CD4-positive, alpha-beta T cell (primary cell): ENCODE data around the gene ANKFN1. TPM values are rescaled to one million over a fixed set of nuclear protein-coding genes. Genes with fewer than 3 reads are reported as not detected.

Source experiments
- ATAC-seq: fragments of 200-7000 bp; cut with Tn5 transposase; one replicate; pipeline ENCODE4 v1.10.0; 2022; ENCODE audit warnings: mild to moderate bottlenecking; ENCODE audit not compliant: poor library complexity
- CTCF ChIA-PET: fragments of 350-600 bp; sonication (Branson Sonifier 250); formaldehyde crosslinking; loops from one replicate; lab custom pipeline; 2021; ENCODE audit warnings: antibody characterized with exemption, inconsistent platforms; lab: Charles Lee
- POLR2A ChIA-PET: fragments of 350-600 bp; sonication (Branson Sonifier 250); formaldehyde crosslinking; loops from one replicate; lab custom pipeline; 2021; ENCODE audit warnings: antibody characterized with exemption, inconsistent platforms; lab: Charles Lee
- DNase-seq, 14 experiments: peaks; one replicate each; pipeline ENCODE4 v3.0.0-alpha.2; 2013 to 2020; ENCODE audit warnings: mixed read lengths in 2 of 14
- H3K27ac ChIP-seq, 2 donors: one replicate each; pipeline versions ENCODE4 v1.5.1 to v1.7.0; 2013; ENCODE audit warnings: low read length in 2 of 2, low read depth in 1 of 2, mild to moderate bottlenecking in 1 of 2
- H3K27me3 ChIP-seq, 2 experiments: 1 replicate in 1 of 2; 2 replicates in 1 of 2; pipeline versions ENCODE4 v1.6.1 to v1.7.0; 2013; ENCODE audit warnings: low read length in 2 of 2, control low read depth in 1 of 2, mild to moderate bottlenecking in 1 of 2, moderate library complexity in 1 of 2; ENCODE audit not compliant: insufficient read depth in 2 of 2, control insufficient read depth in 1 of 2
- H3K36me3 ChIP-seq: one replicate; pipeline ENCODE4 v1.6.1; 2013; ENCODE audit warnings: low read length, control low read depth; ENCODE audit not compliant: insufficient read depth
- H3K4me1 ChIP-seq: one replicate; pipeline ENCODE4 v1.6.1; 2013; ENCODE audit warnings: low read length, control low read depth; ENCODE audit not compliant: insufficient read depth
- H3K4me3 ChIP-seq: one replicate; pipeline ENCODE4 v1.5.1; 2013; ENCODE audit warnings: mild to moderate bottlenecking, low read length, moderate library complexity
- H3K9me3 ChIP-seq, 2 experiments: 1 replicate in 1 of 2; 2 replicates in 1 of 2; pipeline versions ENCODE4 v1.6.1 to v1.7.0; 2013; ENCODE audit warnings: low read length in 2 of 2, mild to moderate bottlenecking in 2 of 2, control low read depth in 1 of 2, moderate library complexity in 1 of 2; ENCODE audit not compliant: control insufficient read depth in 1 of 2, insufficient read depth in 1 of 2
- H3K27ac Mint-ChIP-seq: one replicate; pipeline ENCODE4 v1.8.0; 2020; ENCODE audit warnings: mixed read lengths
- H3K27me3 Mint-ChIP-seq: one replicate; pipeline ENCODE4 v1.8.0; 2021; ENCODE audit warnings: mixed read lengths
- H3K36me3 Mint-ChIP-seq: one replicate; pipeline ENCODE4 v1.8.0; 2021; ENCODE audit warnings: low read depth, mixed read lengths
- H3K4me1 Mint-ChIP-seq: one replicate; pipeline ENCODE4 v1.8.0; 2021; ENCODE audit warnings: low read depth, mixed read lengths
- H3K4me3 Mint-ChIP-seq: one replicate; pipeline ENCODE4 v1.8.0; 2020; ENCODE audit warnings: mild to moderate bottlenecking, mixed read lengths
- H3K9me3 Mint-ChIP-seq: one replicate; pipeline ENCODE4 v1.8.0; 2020; ENCODE audit warnings: mixed read lengths
- intact Hi-C, 2 experiments: fragments of 100-400 bp; cut with DNase I in 1 of 2; cut with micrococcal nuclease in 1 of 2; formaldehyde crosslinking; loops; one replicate each; pipeline versions ENCODE4 v1.15.1 to v1.9.0; 2023 to 2025; cut with DNase I, micrococcal nuclease
- total RNA-seq, 174 experiments: library from RNA in 2 of 174; stranded (reverse) in 2 of 174; gene quantifications; one replicate each; pipeline ENCODE4 v1.2.3 and lab custom pipeline; 2021 to 2026
- TF ChIP-seq, protein P1 (sequence below): fragments of 200-600 bp; IDR thresholded peaks from one replicate; pipeline ENCODE4 v1.8.0; 2022; ENCODE audit warnings: antibody characterized with exemption, mild to moderate bottlenecking

Gene ANKFN1
- total RNA-seq, 2 experiments from 2014 or later: not detected

DNA sequence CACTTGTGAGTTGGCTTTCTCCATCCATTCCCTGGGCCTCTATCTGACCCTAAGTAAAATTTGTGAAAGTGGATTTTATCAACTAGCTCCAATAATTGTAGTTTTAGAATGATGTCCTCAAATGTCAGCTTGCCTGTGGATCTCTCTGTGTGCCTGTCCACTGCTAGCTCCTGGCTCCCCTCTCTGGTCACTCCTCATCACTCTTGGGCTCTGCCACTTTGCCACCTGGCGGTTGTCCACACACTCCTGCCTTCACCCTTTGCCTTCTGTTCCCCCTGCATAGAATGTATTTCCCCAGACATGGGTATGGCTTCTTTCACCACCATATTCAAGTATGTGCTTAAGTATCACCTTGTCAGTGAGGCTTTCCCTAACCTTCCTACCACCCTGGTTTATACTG lies 19.8 kb downstream of the ANKFN1 start:
- H3K4me3 Mint-ChIP-seq: no peak overlapping the region
- intact Hi-C loops: no loop called here
- CTCF ChIA-PET: no interaction called here

DNA sequence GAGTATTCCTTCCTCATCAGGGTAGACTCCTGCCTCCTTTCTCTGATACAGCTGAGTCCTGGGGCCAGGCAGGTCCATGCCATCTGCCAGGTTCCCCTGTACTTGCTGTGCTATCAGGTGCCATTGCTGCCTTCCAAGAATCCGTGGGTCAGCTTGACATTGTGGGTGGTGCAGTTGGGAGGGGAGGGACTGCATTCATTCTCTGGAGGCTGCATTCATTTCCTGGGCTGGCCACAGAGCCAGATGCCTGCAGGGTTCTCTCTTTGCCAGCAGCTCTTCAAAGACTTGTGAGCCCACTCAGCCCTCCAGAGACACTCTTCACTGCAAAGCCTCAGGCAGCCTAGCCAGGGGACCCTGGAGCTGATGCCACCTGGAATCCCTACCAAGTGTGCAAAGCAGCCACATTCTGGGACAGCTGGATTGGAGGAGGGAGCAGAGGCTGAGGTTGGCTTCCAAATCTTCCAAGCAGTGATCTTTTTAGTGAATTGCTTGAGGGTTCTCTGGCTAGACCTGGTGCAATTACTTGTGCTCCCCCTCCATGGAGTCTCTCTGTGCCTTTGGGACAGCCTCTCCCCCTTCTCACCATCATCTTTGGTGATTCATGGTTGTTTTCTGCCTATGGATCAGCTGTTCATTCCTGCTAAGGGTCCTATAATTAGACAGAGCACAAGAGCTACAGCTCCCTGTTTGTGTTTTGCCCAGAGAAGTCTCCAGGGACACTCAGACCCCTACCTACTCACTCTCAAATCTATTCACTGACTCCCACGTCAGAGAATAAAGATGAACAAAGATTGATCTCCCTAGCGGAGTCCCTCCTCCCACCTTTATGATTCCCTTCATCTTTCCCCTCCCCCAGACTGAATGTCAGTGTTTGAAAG lies 20.9 kb downstream of the ANKFN1 start:
- Mint-ChIP-seq H3K27me3 (no peaks in the 10 kb centered on the region), H3K27ac (no peak overlapping the region), H3K9me3 (no peaks in the 10 kb centered on the region), H3K4me1 (no peaks in the 10 kb centered on the region), H3K36me3 (no peaks in the 10 kb centered on the region), H3K4me3 (no peak overlapping the region)
- Histone ChIP-seq H3K4me1 (no peaks in the 10 kb centered on the region), H3K36me3 (no peaks in the 10 kb centered on the region), H3K9me3 (no peaks in the 10 kb centered on the region), H3K27me3 (no peaks in the 10 kb centered on the region), H3K27ac (no peak overlapping the region), H3K4me3 (no peak overlapping the region)
- ChIA-PET POLR2A (no interaction called here), CTCF (no interaction called here)
- ATAC-seq (no peak), DNase-seq (no peak)
- TF ChIP-seq, protein P1, sequence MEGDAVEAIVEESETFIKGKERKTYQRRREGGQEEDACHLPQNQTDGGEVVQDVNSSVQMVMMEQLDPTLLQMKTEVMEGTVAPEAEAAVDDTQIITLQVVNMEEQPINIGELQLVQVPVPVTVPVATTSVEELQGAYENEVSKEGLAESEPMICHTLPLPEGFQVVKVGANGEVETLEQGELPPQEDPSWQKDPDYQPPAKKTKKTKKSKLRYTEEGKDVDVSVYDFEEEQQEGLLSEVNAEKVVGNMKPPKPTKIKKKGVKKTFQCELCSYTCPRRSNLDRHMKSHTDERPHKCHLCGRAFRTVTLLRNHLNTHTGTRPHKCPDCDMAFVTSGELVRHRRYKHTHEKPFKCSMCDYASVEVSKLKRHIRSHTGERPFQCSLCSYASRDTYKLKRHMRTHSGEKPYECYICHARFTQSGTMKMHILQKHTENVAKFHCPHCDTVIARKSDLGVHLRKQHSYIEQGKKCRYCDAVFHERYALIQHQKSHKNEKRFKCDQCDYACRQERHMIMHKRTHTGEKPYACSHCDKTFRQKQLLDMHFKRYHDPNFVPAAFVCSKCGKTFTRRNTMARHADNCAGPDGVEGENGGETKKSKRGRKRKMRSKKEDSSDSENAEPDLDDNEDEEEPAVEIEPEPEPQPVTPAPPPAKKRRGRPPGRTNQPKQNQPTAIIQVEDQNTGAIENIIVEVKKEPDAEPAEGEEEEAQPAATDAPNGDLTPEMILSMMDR: no peak
- intact Hi-C loops: no loop called here

More for the DNA sequence above, 19.8 kb downstream of the ANKFN1 start:
- POLR2A ChIA-PET: no interaction called here
- no peak overlapping the region for H3K4me3 ChIP-seq
- Mint-ChIP-seq H3K27me3 (no peaks in the 10 kb centered on the region), H3K9me3 (no peaks in the 10 kb centered on the region), H3K36me3 (no peaks in the 10 kb centered on the region), H3K4me1 (no peaks in the 10 kb centered on the region), H3K27ac (no peak overlapping the region)
- no peaks in the 10 kb centered on the region for H3K27me3 ChIP-seq
- TF ChIP-seq, protein P1: no peak
- H3K9me3 ChIP-seq: no peaks in the 10 kb centered on the region
- no peaks in the 10 kb centered on the region for H3K36me3 ChIP-seq
- no peak for ATAC-seq
- H3K27ac ChIP-seq: no peak overlapping the region
- no peaks in the 10 kb centered on the region for H3K4me1 ChIP-seq
- DNase-seq: no peak

DNA sequence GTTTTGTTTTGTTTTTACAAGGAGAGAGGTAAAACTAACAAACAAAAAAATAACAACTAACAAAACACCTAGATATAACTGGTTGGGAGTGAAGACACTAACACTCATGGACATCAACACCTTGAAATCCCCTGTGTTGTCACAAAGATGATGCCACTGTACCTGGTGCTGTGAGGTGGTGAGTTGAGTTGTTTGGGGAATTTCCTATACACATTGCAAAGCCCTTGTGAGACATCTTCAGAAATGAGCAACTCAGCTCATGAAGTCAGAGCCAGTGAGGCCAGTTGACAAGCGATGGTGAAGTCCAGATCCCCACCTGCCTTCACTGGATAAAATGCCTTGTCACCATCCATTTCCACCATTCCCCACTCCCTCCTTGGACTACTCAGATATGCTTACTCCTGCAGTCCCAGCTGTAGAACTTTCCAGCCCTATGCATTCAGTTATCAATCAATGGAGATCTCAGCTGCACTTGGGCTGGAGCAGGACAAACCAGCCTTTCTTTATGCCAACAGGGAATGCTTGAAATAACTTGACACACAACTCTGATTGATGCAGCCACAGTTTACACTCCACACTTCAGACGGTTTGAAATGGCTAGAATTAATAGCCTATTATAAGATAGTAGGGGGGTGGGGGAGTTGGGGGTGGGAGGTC lies 22.2 kb downstream of the ANKFN1 start:
- H3K27me3 Mint-ChIP-seq: no peaks in the 10 kb centered on the region
- TF ChIP-seq, protein P1: no peak
- ATAC-seq (no peak), DNase-seq (no peak)
- Histone ChIP-seq H3K4me1 (no peaks in the 10 kb centered on the region), H3K27ac (no peak overlapping the region), H3K9me3 (no peaks in the 10 kb centered on the region), H3K27me3 (no peaks in the 10 kb centered on the region), H3K36me3 (no peaks in the 10 kb centered on the region), H3K4me3 (no peak overlapping the region)
- no peaks in the 10 kb centered on the region for H3K9me3 Mint-ChIP-seq
- H3K4me1 Mint-ChIP-seq: no peaks in the 10 kb centered on the region
- intact Hi-C loops: no loop called here
- no peak overlapping the region for H3K27ac Mint-ChIP-seq
- POLR2A ChIA-PET: no interaction called here
- H3K4me3 Mint-ChIP-seq: no peak overlapping the region
- H3K36me3 Mint-ChIP-seq: no peaks in the 10 kb centered on the region
- CTCF ChIA-PET: no interaction called here
